Keratinocyte (primary cell): ENCODE results near the gene CDC42EP1.

ENCODE experiments used
- EZH2 ChIP-seq: IDR thresholded peaks from one replicate; pipeline ENCODE4 v1.6.1; 2012; ENCODE audit warnings: inconsistent platforms, mild to moderate bottlenecking, low read length, moderate library complexity
- TF ChIP-seq, protein P1 (sequence below), 3 experiments: IDR thresholded peaks in 1 of 3; conservative IDR thresholded peaks in 1 of 3; optimal IDR thresholded peaks in 1 of 3; 2 replicates in 2 of 3; 3 replicates in 1 of 3; pipeline versions ENCODE3 to v1.5.1; 2011; ENCODE audit warnings: low read length in 3 of 3, mild to moderate bottlenecking in 3 of 3, moderate library complexity in 2 of 3, control low read depth in 1 of 3, inconsistent platforms in 1 of 3; ENCODE audit not compliant: insufficient read depth in 2 of 3; ENCODE audit errors: extremely low read depth in 1 of 3

DNA sequence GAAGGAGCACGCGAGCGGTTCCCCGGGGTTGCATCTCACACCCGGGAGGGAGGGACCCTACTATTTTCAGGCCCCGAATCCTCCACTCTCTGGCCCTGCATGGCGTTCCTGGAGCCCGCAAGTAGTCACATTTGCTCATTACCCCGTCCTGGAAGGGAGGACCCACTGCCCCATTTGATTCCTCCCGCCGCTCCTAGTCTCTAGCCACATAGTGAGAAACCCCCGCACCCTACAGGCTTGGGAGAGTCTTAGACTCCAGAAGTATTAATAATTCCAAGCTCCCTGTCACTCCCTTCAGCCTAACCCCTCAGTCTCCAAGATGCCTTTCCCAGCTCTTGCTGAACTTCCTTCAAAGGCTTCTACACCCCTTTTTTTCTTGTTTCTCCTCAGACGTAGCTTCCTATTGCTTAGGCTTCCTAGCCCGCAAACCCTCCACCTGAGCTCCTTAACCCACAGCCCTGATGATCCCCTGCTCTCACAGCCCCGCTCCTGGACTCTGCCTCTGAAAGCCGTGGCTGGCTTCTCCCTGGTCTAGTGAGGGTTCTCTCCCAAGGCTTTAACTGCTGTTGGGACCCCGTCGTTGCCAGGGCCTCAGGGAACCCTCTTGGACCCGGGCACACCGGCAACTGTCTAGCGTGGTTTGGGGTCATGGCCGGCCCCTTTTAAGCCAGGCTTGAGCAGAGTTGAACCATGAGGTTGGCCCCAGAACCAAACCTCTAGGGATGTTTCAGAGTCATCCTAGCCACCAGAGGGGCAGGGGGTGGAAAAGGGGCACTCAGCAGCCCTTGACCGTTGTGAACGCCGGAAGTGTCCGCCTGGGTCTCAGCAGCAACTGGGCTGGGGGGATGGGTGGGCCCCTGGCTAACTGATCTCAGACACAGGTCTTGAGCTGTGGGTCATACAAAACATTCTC, 49.2 kb downstream of the CDC42EP1 start:
- TF ChIP-seq, protein P1, sequence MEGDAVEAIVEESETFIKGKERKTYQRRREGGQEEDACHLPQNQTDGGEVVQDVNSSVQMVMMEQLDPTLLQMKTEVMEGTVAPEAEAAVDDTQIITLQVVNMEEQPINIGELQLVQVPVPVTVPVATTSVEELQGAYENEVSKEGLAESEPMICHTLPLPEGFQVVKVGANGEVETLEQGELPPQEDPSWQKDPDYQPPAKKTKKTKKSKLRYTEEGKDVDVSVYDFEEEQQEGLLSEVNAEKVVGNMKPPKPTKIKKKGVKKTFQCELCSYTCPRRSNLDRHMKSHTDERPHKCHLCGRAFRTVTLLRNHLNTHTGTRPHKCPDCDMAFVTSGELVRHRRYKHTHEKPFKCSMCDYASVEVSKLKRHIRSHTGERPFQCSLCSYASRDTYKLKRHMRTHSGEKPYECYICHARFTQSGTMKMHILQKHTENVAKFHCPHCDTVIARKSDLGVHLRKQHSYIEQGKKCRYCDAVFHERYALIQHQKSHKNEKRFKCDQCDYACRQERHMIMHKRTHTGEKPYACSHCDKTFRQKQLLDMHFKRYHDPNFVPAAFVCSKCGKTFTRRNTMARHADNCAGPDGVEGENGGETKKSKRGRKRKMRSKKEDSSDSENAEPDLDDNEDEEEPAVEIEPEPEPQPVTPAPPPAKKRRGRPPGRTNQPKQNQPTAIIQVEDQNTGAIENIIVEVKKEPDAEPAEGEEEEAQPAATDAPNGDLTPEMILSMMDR (optimal IDR thresholded peaks at IDR 0.05 in 1 of 3, IDR thresholded peaks at IDR 0.05 in 1 of 3, conservative IDR thresholded peaks at IDR 0.05 in 1 of 3; ENCODE audit: extremely low read depth in 1 of 3, insufficient read depth in 2 of 3, low read length in 3 of 3), result no peak
- no peak for TF ChIP-seq EZH2
